ENCODE results near the gene KCNH4. TPM values are rescaled to one million over a fixed set of nuclear protein-coding genes. Genes with fewer than 3 reads are reported as not detected.

Gene KCNH4
- total RNA-seq, 1 experiment from 2014 or later = 1.5 TPM

DNA sequence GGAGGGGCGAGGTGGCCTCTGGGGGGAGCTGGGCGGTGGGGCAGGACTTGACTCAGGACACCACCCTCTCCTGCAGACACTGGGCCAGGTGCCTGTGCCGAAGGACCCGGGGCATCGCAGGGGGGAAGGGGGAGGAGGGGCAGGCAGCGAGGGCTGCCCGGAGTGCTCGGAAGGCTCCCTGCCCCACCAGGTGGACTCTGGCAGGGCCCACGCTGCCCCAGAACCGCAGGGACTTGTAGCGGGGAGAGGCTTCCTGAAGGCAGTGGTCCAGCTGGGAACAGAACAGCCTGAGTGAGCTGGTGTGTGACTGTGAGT, 8.7 kb upstream of the KCNH4 start:
- Histone ChIP-seq H3K4me3 (ENCODE audit: low read depth in 2 of 2, low read length in 2 of 2) (no peak overlapping the region), H3K36me3 (ENCODE audit: control insufficient read depth, insufficient read depth, low read length) (no peaks in the 10 kb centered on the region), H3K9me3 (ENCODE audit: control insufficient read depth, insufficient read depth, low read depth, low read length) (no peaks in the 10 kb centered on the region), H3K27me3 (ENCODE audit: control insufficient read depth, insufficient read depth, low read length) (no peaks in the 10 kb centered on the region), H3K27ac (ENCODE audit: low read length) (no peak overlapping the region), H3K4me1 (ENCODE audit: control insufficient read depth, insufficient read depth, low read length) (peaks cover 5% of the 10 kb centered on the region)
- in situ Hi-C loops (cut with HindIII; ENCODE audit: low pct_unique_long_range_greater_than_20kb, low sequenced_read_pairs) = no loop called here
- CTCF ChIA-PET = no interaction called here
- BruUV-seq (replicated peaks) = no TSS peak
- POLR2A ChIA-PET = no interaction called here
- no peak for TF ChIP-seq POLR2AphosphoS5 (IDR thresholded peaks at IDR 0.05; ENCODE audit: low read depth, low read length)
- no peak for TF ChIP-seq TCF7L2 (IDR thresholded peaks at IDR 0.05; ENCODE audit: low read depth, low read length)
- intact Hi-C loops (cut with micrococcal nuclease; ENCODE audit: unreplicated experiment) = no loop called here
- no peak for DNase-seq (ENCODE audit: low read depth, low spot score)
- no peak for ATAC-seq

DNA sequence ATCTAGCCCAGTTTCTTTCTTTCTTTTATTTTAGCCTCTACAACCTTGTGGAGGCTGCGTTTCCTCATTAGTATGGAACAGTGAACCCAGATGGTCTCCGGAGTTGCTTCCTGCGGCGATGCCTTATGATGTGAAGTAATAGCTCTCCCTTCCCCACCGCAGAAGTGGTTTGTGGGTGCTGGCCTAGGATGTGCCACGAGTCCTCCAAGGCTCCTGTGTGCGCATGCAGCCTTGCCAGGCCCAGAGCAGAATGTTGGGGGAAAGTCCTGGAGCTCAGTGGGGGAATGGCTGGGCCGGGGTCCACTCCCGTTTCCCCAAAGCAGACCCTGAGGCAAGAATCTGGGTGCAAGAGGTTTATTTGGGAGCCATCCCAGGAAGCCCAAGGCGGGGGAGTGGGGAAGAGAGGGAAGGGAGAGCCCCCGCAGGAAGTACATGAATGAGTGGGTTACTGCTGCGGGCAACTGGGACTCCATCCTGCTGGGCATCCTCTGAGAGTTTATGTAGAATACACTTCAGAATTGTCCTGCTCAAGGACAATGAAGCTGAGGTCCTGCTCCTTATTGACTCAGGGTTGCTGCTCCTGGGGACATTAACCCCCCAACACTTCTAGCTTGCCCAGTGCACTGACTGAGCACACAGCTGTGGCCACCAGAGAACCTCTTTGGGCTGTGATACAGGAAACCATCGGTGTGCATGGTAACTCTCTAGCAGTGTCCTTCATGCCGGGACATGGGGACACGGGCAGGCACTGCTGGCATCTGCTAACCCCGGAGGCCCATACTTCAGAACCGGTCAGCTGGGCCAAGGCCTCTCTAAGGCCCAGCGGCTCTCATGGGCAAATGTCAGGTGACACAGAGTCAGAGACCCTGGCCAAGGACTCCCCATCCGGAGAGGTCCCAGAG, 8.1 kb upstream of the KCNH4 start:
- H3K27ac ChIP-seq (ENCODE audit: low read length) = no peak overlapping the region
- ChIA-PET POLR2A (interaction anchor here (0.6 kb wide), 1 partner anchor 76 kb away, joined by 4 read pairs; no protein-coding TSS in a partner anchor), CTCF (no interaction called here)
- H3K27me3 ChIP-seq (ENCODE audit: control insufficient read depth, insufficient read depth, low read length) = no peaks in the 10 kb centered on the region
- H3K4me3 ChIP-seq (ENCODE audit: low read depth in 2 of 2, low read length in 2 of 2) = no peak overlapping the region
- no TSS peak for BruUV-seq (replicated peaks)
- TF ChIP-seq TCF7L2 (IDR thresholded peaks at IDR 0.05; ENCODE audit: low read depth, low read length) = no peak
- TF ChIP-seq, protein P1, sequence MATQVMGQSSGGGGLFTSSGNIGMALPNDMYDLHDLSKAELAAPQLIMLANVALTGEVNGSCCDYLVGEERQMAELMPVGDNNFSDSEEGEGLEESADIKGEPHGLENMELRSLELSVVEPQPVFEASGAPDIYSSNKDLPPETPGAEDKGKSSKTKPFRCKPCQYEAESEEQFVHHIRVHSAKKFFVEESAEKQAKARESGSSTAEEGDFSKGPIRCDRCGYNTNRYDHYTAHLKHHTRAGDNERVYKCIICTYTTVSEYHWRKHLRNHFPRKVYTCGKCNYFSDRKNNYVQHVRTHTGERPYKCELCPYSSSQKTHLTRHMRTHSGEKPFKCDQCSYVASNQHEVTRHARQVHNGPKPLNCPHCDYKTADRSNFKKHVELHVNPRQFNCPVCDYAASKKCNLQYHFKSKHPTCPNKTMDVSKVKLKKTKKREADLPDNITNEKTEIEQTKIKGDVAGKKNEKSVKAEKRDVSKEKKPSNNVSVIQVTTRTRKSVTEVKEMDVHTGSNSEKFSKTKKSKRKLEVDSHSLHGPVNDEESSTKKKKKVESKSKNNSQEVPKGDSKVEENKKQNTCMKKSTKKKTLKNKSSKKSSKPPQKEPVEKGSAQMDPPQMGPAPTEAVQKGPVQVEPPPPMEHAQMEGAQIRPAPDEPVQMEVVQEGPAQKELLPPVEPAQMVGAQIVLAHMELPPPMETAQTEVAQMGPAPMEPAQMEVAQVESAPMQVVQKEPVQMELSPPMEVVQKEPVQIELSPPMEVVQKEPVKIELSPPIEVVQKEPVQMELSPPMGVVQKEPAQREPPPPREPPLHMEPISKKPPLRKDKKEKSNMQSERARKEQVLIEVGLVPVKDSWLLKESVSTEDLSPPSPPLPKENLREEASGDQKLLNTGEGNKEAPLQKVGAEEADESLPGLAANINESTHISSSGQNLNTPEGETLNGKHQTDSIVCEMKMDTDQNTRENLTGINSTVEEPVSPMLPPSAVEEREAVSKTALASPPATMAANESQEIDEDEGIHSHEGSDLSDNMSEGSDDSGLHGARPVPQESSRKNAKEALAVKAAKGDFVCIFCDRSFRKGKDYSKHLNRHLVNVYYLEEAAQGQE (IDR thresholded peaks at IDR 0.05; ENCODE audit: insufficient read depth in 1 of 2, low read depth in 2 of 2, low read length in 1 of 2) = no peak
- TF ChIP-seq POLR2AphosphoS5 (IDR thresholded peaks at IDR 0.05; ENCODE audit: low read depth, low read length) = no peak
- TF ChIP-seq, protein P2, sequence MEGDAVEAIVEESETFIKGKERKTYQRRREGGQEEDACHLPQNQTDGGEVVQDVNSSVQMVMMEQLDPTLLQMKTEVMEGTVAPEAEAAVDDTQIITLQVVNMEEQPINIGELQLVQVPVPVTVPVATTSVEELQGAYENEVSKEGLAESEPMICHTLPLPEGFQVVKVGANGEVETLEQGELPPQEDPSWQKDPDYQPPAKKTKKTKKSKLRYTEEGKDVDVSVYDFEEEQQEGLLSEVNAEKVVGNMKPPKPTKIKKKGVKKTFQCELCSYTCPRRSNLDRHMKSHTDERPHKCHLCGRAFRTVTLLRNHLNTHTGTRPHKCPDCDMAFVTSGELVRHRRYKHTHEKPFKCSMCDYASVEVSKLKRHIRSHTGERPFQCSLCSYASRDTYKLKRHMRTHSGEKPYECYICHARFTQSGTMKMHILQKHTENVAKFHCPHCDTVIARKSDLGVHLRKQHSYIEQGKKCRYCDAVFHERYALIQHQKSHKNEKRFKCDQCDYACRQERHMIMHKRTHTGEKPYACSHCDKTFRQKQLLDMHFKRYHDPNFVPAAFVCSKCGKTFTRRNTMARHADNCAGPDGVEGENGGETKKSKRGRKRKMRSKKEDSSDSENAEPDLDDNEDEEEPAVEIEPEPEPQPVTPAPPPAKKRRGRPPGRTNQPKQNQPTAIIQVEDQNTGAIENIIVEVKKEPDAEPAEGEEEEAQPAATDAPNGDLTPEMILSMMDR (IDR thresholded peaks at IDR 0.05) = no peak
- TF ChIP-seq SIN3A (IDR thresholded peaks at IDR 0.05; ENCODE audit: borderline replicate concordance, insufficient read depth, low read depth, low read length) = no peak
- ATAC-seq (no peak), DNase-seq (ENCODE audit: low read depth, low spot score) (no peak)
- in situ Hi-C loops (cut with HindIII; ENCODE audit: low pct_unique_long_range_greater_than_20kb, low sequenced_read_pairs) = no loop called here
- intact Hi-C loops (cut with micrococcal nuclease; ENCODE audit: unreplicated experiment) = no loop called here
- no peaks in the 10 kb centered on the region for H3K36me3 ChIP-seq (ENCODE audit: control insufficient read depth, insufficient read depth, low read length)
- H3K9me3 ChIP-seq (ENCODE audit: control insufficient read depth, insufficient read depth, low read depth, low read length) = no peaks in the 10 kb centered on the region
- peaks cover 8% of the 10 kb centered on the region for H3K4me1 ChIP-seq (ENCODE audit: control insufficient read depth, insufficient read depth, low read length)

DNA sequence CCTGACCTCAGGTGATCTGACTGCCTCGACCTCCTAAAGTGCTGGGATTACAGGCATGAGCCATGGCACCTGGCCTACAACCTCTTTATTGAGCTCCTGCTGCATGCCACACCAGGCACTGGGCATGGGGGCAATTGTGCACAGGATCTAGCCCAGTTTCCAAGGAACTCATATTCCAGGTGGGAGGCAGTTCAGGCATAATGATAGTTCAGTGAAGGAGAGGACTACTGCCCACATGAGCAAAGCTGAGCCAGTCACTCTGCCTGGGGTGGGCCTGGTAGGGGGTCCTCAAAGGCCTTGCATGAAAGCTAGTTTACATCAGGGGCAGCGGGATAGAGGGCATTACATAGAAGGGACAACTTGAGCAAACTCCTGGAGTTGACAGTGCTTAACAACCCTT, 6.9 kb upstream of the KCNH4 start:
- in situ Hi-C loops (cut with HindIII; ENCODE audit: low pct_unique_long_range_greater_than_20kb, low sequenced_read_pairs) (no loop called here), intact Hi-C loops (cut with micrococcal nuclease; ENCODE audit: unreplicated experiment) (no loop called here)
- ChIA-PET POLR2A (no interaction called here), CTCF (interaction anchor here (0.6 to 1.7 kb wide), 2 partner anchors 34 to 91 kb away, joined by 3 read pairs; no protein-coding TSS in a partner anchor)
- ATAC-seq = no peak
- H3K27ac ChIP-seq (ENCODE audit: low read length) = no peak overlapping the region
- no peaks in the 10 kb centered on the region for H3K27me3 ChIP-seq (ENCODE audit: control insufficient read depth, insufficient read depth, low read length)
- no peak for TF ChIP-seq TCF7L2 (IDR thresholded peaks at IDR 0.05; ENCODE audit: low read depth, low read length)
- TF ChIP-seq, protein P2 (IDR thresholded peaks at IDR 0.05) = no peak
- TF ChIP-seq, protein P1 (IDR thresholded peaks at IDR 0.05; ENCODE audit: insufficient read depth in 1 of 2, low read depth in 2 of 2, low read length in 1 of 2) = no peak
- TF ChIP-seq SIN3A (IDR thresholded peaks at IDR 0.05; ENCODE audit: borderline replicate concordance, insufficient read depth, low read depth, low read length) = no peak
- TF ChIP-seq POLR2AphosphoS5 (IDR thresholded peaks at IDR 0.05; ENCODE audit: low read depth, low read length) = no peak
- H3K4me3 ChIP-seq (ENCODE audit: low read depth in 2 of 2, low read length in 2 of 2) = no peak overlapping the region
- no TSS peak for BruUV-seq (replicated peaks)
- H3K36me3 ChIP-seq (ENCODE audit: control insufficient read depth, insufficient read depth, low read length) = no peaks in the 10 kb centered on the region
- peaks cover 12% of the 10 kb centered on the region for H3K4me1 ChIP-seq (ENCODE audit: control insufficient read depth, insufficient read depth, low read length)
- no peak for DNase-seq (ENCODE audit: low read depth, low spot score)
- H3K9me3 ChIP-seq (ENCODE audit: control insufficient read depth, insufficient read depth, low read depth, low read length) = no peaks in the 10 kb centered on the region

All from Panc1 (cell line).